HG03565 (cell line): ENCODE data around the gene THAP3.

ENCODE experiments used
- ATAC-seq: cut with Tn5 transposase; IDR thresholded peaks from one replicate; pipeline ENCODE4 v1.9.1; 2021; ENCODE audit warnings: mild to moderate bottlenecking, moderate library complexity; ENCODE audit not compliant: unreplicated experiment

The THAP3 gene

DNA sequence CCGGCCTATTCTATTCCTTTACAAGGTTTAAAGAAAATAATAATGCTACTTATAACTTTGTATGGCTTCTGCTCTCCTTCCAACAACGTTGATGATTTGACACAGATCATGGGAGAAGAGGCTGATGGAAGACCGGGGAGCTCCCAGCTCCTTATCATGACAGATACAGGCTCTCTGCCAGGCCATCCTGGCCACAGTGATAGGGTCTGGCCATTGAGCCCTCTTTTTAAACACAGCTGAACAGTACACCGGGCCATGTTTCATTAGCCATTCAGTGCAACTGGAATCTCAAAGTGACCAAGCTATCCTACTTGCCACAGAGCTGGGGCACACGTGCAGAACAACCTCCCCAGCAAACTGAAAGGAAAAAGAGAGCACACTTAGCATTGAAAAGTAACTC is 42.0 kb downstream of the THAP3 start:
- no peak for ATAC-seq

DNA sequence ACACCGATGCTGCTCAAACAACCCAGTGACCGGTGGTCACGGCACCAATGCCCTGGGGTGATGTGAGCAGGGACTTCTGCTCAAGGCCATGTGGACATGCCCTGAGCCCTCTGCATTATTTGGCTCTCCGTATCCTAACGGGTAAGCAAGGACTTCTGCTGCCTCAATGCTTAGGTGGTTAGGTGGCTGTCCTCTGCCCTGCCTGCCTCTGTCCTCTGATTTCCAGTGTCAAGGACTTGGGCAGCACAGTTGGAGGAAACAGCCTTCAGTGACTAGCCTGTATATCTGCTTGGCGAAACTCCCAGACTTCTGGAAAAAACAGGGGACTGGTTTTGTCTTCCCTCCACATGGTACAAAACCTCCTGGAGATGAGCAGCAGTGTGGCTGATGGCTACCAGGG is 42.5 kb downstream of the THAP3 start:
- ATAC-seq = no peak

DNA sequence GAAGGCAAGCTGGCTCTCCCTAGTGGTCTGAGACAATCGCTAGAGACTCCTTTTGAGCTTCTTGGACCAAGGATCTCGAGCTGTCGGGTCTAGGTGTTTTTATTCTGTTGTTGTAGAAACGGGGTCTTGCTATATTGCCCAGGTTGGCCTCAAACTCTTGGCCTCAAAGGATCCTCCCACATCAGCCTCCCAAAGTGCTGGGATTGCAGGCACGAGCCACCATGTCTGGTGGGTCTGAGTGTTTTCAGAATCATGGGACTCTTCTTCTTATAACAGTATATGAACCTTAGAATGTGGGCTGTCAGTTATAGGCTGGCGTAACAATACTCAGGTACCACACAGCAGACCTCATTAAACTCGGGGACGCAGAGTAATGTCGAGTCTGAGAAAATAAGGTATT is 43.8 kb downstream of the THAP3 start:
- ATAC-seq = no peak

DNA sequence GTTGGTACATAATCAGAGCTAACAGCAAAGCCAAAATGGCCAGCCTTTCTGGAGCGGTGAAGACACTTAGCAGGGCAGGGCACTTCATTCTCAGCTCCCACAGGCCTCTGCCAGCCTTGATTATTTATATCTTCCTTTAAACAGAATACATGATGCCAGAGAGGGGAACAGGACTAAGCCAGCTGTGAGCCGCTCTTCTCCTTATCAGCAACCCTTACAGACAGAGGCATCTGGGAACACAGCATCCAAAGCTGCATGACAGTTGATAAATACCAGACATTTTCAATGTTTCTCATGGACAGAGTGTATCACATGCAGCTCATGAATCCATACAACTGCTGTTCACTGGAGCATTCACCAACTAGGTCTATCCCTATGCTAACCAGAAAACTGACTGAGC is 47.9 kb downstream of the THAP3 start:
- ATAC-seq = no peak

DNA sequence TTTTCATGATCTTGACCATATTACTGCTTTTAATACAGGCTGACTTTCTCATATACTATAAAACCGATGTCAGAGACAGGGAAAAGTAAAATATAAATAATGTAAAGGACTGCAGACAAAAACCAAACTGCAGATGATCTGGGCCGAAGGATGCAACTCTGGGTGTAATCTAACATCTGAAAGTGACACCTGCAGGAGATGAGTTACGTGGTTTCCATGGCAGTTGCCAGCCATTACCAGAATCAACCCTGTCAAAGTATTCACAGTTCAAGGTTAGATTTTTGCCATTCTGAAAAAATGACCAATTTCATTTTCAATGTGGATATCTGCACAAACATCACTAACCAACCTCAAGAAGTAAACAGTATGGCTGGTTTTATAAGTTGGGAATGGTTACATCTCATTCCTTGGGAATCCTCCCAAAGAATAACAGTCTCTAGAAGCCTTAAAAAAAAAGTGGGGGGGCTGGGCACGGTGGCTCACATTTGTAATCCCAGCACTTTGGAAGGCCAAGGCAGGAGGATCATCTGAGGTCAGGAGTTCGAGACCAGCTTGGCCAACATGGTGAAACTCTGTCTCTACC is 49.2 kb downstream of the THAP3 start:
- no peak for ATAC-seq

DNA sequence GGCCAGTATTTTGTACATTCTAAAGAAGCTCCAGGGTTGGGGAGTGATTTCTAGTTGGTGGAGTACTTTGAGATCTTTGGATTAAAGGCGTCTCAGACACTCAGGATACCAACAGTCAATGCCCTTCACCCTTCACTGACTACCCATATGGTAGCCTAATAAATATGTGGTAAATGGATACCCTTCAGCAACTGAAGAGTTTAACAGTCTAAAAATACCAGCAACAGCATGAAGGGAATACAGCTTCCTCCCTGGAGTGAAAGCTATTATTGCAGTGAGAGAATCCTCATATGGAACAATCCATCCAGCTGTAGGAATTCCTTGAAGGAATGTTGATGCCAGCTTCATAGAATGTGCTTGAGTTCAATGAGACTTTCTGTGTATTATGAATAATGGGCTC is 50.1 kb downstream of the THAP3 start:
- no peak for ATAC-seq

DNA sequence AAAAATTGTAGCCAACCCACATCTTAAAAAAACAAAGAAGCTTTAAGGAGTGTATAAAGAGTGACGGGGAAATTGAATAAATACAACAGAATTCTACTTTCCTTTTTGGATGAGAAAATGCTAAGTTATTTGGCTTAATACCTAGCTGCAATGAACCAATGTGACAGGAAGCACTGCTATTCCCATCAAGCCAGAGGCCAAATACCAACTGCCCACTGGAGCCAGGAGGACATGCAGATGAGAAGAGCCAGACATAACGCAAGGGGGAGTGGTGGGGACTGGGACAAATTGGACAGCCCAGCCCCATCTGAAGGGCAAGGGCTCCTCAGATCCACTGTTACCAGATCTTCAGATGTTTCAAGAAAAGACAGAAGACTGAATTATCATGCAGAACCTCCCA is 51.3 kb downstream of the THAP3 start:
- no peak for ATAC-seq
